HG03097 (cell line): Measurements from ENCODE around the gene PDCD1.

ENCODE experiments used
- ATAC-seq: cut with Tn5 transposase; IDR thresholded peaks from one replicate; pipeline ENCODE4 v1.9.1; 2021; ENCODE audit not compliant: unreplicated experiment, low FRiP score

PDCD1 gene

DNA sequence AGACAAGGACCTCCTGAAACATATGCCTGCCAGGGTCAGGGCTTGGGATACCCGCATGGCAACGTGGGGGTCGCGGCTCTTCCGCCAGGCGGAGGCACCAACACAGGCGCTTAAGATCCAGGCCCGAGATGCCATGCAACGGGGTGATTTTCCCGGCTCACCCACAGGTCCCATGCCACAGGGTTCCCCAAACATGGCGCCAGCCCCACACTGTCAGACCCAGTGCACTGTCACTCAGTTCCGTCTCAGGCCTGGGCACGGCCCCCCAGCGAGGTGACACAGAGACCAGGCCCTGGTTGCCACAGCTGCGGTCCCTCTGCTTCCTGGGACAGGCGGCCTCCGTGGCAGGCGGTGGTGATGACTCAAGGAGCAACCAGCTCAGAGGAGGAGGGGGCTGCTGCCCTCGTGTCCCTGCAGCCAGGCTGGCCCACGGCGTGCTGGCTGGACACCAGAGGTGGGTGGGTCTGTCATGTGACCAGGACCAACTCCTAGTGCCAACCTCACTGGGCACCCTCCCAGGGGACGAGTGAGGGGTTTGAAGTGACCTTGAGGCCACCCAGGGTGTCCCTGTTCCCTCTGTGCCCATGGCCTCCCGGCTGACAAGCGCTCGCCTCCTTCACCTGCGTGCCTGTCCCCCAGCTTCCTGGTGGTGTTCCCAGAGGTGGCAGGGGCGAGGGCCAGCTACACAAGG lies 4.9 kb downstream of the PDCD1 start:
- ATAC-seq, result no peak

DNA sequence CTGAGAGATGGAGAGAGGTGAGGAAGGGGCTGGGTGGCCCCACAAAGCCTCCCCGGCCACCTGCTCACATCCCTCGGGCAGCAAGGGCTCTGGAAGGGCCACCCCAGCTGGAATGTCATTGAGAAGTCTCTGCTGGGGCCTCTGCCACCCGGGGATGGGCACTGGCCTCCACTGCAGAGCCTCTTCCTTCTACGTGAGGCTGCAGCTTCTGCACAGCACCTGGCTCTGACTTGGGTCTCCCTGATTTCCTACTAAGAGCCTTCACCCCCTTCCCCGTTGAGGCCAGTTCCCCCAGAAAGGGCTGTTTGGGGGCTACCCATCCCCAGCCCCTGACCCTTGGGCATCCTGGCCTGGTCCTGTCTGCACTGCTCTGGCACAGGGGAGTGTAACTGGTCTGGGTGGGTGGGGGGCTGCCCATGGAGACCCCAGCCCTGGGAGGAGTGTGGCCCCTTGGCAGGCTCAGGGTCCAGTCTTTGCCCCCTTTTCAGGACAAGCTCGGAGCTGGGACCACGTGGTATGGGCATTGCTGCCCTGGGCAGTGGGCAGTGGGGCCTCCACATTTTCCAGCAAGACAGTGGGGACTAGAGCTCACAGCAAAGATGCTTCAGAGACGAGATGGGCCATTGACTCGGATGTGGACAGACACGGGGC lies 5.6 kb downstream of the PDCD1 start:
- no peak for ATAC-seq

DNA sequence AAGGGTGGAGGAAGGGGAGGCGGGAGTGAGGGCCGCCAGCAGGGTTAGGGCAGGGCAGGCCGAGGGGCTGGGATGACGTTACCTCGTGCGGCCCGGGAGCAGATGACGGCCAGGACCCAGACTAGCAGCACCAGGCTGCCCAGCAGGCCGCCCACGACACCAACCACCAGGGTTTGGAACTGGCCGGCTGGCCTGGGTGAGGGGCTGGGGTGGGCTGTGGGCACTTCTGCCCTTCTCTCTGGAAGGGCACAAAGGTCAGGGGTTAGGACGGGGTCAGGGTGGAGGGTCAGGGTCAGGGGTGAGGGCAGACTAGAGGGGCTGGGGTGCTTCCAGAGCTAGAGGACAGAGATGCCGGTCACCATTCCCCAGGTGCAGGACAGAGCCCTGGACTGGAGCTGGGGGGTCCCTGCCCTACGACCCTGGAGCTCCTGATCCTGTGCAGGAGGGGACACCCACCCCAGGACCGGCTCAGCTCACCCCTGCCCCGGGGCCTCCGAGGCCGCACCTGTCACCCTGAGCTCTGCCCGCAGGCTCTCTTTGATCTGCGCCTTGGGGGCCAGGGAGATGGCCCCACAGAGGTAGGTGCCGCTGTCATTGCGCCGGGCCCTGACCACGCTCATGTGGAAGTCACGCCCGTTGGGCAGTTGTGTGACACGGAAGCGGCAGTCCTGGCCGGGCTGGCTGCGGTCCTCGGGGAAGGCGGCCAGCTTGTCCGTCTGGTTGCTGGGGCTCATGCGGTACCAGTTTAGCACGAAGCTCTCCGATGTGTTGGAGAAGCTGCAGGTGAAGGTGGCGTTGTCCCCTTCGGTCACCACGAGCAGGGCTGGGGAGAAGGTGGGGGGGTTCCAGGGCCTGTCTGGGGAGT lies 6.3 kb downstream of the PDCD1 start:
- no peak for ATAC-seq

DNA sequence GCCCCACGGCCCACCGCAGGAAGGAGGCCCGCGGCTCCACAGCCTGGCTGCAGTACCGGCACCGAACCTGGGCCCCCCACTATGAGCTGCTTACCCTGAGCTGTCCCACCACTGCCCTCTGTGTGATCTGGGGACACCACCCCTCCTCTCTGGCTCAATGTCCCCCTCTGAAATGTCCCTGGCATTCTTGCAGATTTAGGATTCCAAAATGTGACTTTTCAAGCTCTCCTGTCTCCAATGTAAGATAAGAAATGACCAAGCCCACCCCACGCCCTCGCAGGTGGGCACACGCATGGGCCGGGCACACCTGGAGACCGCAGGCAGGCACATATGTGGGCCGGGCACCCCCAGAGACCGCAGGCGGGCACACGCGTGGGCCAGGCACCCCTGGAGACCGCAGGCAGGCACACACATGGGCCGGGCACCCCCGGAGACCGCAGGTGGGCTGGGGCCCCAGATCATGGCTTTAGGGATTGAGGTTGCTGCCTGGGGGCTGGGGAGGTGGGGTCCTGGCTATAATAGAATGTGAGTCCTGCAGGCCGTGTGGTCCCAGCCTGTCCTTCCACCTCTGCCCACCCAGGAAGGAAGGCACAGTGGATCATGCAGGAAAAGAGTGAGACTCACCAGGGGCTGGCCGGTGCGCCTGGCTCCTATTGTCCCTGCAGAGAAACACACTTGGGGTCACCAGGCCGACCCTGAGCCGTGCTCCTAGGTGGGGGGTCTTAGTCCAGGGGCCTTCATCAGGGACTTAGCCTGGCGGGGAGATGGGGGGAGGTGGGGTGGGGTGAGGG lies 7.2 kb downstream of the PDCD1 start:
- ATAC-seq, result no peak

DNA sequence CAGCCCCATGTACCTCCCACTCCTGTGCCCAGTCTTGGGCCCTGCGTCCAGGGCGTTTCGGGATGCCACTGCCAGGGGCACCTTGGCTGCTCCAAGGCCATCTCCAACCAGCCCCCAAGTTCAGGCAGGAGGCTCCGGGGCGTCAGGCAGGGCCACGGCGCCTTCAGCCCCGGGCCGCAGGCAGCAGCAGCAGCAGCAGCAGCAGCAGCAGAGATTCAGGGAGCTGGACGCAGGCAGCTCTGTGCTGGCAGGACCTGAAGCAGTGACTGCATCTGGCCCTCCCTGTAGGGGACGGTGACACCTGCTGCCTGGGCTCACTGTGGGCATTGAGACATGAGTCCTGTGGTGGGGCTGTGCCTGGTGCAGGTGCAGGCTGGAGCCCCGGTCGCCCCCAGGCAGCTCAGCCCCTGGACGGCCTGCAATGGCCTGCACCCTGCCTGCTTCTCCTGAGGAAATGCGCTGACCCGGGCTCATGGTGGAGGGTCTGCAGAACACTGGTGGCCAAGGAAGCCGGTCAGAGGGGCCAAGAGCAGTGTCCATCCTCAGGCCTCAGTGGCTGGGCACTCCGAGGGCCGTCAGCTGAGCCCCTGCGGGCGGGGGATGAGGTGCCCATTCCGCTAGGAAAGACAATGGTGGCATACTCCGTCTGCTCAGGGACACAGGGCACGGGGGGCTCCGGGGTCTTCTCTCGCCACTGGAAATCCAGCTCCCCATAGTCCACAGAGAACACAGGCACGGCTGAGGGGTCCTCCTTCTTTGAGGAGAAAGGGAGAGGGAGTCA lies 8.0 kb downstream of the PDCD1 start:
- ATAC-seq, result no peak

DNA sequence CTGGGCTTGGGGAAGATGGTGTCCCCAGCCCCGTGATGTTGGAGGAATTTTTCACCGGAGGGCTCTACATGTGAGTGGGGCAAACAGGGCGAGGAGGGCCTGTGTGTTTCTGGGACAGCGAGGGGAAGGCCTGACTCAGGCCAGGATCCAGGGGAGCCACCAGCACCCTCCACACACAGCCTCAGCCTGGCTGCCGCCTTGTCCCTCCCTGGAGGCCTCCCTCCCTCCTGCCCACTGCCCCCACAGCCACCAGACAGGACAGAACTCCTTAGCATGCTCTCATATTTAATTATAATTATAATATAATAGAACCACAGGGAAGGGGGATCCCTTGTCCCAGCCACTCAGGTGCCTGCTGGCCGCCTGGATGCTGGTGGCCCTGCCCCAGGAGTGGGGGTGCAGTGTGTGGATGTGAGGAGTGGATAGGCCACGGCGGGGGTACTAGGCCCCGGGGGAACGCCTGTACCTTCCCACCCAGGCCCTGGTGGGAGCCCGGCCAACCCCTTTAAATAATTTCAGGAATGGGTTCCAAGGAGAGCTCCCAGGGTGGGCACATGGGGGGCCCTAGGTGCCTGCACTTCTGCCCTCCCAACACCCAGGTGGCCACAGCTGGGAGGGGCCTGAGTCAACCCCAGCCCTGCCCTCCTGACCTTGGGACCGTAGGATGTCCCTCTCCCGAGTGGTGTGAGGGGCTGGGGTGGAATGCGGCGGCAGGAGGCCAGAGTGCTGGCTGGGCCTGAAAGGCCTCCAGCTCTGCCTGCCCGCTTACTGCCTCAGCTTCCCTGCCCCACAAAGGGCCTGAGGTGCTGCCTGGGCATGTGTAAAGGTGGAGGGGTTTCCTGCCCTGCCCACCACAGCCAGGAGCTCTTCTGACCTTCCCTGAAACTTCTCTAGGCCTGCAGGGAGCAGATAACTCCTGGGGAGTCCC lies 8.8 kb downstream of the PDCD1 start:
- no peak for ATAC-seq

DNA sequence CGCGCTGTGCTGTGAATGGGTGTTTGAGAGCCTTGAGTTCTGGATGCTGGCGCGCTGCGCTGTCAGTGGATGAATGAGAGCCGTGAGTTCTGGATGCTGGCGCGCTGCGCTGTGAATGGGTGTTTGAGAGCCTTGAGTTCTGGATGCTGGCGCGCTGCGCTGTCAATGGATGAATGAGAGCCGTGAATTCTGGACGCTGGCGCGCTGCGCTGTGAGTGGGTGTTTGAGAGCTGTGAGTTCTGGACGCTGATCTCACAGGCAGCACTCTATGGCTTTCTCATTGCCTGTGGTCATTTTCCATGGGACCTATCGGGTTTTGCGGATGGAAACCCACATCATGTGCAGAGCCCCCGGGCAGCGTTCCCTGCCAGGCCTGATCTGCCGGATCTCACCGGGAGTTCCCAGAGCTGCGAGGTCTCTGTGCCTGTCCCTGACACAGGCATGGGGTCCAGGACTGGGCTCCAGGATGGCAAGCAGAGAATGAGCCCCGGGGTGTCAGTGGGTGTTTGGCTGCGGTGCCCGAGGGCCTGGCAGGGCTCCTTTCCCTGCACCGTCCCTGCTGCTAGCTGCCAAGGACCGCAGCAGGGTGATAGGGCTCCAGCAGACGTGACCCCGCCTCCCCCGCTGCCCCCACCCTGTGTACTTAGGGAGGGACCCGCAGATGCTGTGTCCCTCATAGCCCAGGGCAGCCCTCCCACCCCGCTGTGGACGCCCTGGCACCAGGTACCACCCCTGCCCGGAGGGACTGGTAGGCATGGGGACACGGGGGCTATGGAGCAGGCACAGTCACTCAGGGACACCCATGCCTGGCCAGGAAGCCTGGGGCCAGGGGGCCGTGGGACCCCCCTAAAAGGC lies 9.7 kb downstream of the PDCD1 start:
- no peak for ATAC-seq

DNA sequence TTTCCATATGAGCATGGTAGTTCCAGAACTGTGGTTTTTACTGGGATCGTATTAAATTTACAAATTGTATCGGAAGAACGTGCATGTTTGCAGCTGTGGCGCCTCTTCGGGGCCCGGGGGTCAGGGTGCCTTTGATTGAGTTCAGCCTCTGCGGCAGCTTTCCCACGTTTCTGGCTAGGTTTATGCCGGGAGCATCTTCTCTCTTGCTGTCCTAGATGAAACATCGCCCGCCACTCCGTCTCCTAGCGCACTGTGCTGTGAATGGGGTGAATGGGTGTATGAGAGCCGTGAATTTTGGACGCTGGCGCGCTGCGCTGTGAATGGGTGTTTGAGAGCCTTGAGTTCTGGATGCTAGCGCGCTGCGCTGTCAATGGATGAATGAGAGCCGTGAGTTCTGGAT lies 12.3 kb downstream of the PDCD1 start:
- ATAC-seq, result no peak

DNA sequence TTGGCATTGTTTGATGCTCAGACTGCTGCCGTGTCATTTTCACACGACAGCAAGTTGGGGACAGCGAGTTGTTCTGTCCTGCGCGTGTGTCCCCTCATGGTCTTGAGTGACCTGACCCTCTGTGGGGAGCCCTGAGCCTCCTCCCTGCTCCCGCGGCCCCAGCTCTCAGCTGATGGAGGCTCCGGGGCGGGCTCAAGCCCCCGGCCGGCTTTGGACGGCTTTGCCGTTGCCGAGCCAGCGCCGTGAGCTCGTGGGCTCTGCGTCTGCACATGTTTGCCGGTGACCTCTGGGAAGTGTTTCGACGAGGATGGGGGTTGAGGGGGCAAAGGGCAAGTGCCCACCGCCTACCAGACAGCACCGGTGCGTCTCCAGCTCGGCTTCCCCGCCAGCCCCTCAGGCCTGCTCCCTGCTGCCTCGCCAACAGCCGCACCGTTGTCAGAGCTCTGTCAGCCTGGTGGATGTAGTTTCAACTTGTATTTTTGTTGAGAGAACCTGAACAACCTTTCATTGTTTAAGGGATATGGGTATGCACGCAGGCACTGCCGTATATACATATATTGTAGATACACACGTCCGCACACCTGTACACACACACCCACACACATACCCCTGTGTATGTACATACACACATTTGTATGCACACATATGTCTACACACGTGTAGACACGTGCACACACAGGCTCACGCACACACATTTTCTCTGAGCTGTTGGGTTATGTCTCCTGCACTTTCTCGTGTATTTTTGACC lies 13.7 kb downstream of the PDCD1 start:
- no peak for ATAC-seq

DNA sequence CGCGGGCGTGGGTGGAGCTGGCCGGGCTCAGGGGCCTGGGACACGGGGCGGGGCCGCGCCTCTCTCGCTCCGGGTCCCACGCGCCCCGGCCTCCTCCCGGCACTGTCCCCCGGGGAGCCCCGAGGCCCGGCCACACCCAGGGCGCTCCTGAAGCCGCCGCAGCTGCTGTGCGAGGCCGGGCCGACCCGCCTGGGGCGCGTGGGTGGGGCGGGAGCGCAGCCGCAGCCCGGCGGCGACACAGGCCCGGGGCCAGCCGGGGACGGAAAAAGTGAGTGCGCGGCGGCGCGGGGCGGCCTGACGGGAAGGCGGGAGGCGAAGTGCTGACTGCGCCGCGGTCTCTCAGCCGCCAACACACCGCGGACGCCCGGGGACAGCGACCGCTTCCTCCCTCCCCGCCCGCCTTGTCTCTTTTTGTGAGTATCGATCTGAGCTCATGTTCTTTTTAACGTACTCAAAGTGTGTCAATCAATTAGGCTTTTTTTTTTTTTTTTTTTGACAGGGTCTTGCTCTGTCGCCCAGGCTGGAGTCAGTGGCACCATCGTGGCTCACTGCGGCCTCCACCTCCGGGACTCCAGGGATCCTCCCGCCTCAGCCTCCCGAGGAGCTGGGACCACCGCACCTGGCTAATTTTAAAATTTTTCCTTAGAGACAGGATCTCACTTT lies 14.5 kb downstream of the PDCD1 start:
- no peak for ATAC-seq

DNA sequence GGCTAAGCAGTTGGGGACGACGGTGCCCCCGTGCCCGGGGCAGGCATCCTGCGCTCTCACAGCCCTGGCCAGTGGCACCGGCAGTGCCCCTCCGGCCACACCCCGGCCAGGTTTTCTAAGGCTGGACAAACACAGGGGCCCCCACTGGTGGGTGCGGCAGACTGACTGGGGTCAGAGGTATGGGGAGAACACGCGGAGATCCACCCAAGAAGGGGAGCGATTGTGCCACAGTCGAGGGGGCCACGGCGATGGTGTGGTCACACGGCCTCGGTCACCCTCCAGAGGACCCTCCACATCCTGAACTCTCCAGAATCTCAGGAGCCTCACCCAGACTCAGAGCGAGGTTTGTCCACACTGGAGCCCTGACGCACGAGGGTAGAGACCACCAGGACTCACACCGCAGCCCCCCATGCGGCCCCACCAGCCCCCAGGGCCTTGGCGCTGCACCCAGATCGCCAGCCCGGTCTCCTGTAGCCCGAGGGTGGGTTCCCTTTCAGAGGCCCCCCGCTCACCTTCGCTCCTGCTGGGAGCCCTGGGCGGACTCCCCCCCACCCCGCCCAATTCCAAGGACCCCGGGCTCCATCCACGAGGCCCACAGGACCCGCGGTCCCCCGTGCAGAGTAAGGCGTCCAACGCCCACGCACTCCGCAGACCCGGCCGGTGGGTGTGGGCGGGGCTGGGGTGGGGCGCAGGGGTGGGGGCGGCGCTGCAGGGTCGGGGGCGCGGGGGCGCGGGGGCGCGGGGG lies 15.2 kb downstream of the PDCD1 start:
- no peak for ATAC-seq

DNA sequence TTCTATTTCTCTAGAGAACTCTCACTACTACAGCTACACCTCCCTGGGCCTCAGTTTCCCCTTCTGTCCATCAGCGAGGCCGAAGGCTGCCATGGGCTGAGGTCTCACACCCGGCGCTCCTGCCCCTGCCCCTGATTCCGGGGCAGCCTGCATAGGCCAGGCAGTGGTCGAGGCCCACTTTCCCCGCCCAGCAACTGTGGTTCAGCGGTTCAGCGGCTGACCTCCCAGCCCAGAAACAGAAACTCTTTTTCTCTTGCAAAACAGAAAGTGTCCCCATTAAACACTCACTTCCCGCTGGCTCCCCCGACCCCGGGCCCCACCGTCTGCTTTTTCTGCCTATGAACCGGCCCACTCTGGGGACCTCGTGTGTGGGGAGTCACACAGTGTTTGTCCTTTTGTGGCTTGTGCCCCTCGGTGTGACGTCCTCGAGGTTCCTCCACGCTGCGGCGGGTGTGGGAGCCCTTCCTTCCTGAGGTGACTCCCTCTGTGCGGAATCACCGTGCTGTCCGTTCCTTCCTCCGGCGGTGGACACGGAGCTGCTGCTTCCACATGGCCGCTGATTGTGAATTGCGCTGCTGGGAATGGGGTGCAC lies 16.0 kb downstream of the PDCD1 start:
- ATAC-seq, result no peak

DNA sequence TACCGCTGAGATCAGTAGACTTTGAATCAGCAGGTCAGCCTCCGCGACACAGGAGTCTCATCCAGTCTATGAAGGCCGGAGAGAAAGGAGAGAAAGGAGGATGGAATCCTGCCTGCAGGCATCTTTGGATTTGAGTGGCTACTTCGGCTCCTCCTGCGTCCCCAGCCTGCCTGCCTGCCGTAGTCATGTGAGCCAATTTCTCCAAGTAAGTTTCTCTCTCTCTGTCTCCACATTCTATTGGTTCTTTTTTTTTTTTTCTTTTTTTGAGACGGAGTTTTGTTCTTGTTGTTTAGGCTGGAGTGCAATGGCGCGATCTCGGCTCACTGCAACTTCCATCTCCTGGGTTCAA lies 16.7 kb downstream of the PDCD1 start:
- no peak for ATAC-seq

DNA sequence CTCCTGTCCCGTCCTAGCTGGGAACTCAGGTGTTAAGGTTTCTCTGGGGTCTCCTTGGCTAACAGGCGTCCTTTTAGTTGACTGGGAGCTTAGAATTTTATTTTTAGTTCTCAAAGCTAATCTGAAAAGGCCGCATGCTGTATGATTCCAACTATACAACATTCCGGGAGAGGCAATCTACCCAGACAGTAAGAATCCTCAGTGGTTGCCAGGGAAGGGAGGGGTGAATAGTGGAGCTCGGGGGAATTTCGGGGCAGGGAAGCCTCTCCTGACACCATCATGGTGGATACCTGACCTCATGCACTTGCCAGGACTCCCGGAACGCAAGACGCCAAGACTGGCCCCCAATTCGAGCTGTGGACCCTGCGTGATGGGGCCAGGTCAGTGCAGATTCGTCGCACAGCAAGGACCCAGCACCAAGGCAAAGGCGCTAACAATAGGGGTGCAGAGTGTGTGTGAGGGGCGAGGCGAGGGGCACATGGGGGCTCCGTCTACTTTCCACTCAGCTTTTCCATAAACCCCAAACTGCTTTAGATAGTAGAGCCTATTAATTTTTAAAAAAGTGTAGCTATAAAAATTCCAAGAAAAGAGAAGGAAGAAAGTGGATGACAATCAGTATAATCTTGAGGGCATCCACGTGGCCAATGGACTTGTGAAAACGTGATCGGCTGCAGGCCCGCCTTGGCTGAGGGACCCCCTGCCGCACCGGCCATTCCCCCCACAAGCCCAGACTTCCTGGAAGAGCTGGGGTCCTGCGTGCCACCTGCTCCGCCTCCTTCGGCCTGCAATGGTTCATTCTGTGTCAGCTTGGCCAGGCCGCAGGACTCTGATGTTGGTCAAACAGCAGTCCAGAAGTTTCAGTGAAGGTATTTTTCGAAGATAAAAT lies 17.3 kb downstream of the PDCD1 start:
- no peak for ATAC-seq
